ENCODE data around the gene OR52M1.

Gene OR52M1

DNA sequence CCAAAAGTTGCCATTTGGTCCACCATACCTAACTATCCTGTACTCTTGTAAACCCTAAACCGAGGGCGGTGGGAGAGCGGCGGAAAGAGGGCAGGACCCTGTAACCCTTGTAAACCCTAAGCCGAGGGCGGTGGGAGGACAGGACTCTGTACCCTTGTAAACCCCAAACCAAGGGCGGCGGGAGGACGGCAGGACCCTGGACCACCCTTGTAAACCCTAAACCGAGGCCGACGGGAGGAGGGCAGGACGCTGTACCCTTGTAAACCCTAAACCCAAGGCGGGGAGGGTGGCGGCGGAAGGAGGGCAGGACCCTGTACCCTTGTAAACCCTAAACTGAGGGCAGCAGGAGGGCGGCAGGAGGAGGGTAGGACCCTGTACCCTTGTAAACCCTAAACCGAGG, 24.1 kb downstream of the OR52M1 start:
- no peak for DNase-seq (ENCODE audit: low read depth)

DNA sequence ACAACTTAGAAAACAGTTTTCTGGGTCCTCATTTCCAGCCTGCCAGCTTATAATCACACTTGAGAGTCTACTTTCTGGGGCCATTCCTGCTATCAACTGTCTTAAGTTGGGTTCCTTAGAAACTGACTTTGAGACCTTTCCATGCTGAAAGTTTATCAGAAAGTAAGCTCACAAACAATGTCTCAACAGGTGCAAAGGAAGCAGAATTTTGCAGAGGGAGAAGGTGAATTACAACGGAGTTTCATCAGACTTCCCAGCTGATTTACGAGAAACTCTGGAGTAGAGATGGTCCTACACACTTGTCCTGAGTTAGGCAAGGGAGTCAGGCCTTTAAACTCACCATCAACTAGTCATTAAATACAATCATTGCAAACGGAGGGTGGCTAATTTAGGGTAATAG, 31.9 kb downstream of the OR52M1 start:
- no peak for DNase-seq (ENCODE audit: low read depth)

DNA sequence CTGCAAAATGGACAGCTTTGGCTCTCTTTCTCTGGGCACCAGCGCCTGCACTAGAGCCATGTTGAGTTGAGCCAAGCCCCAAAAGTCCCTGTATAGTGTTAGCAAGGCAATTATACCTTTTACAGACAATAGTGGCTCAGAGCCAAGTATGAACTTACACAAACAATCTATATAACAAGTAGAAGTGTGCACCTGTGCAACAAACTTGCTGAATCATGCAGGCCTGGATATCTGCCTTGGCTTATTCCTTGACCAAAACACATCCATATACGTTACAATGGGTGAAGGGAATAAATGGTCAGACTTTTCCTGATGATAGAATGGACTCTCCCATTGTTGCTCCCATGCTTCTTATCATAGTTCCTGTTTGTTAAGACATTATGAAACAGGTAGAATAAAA, 32.8 kb downstream of the OR52M1 start:
- no peak for DNase-seq (ENCODE audit: low read depth)

DNA sequence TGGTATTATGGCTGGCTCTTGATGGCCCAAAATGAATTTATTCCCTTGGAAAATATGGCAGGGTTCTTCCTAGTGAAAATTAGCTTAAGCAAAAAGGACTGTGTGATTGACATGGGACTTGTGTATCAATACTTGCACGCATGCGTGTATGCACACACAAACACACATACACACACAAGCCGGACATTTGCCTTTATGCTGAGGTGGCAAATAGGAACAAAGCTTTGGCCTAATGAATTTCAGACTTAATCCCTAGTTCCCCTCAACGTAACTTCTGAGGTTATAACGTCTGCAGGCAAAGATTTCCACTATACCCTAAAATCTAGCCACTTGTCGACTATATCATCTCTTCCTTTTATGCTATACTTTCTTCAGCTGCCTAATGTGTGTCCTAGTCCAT, 33.6 kb downstream of the OR52M1 start:
- DNase-seq (ENCODE audit: low read depth) = no peak

DNA sequence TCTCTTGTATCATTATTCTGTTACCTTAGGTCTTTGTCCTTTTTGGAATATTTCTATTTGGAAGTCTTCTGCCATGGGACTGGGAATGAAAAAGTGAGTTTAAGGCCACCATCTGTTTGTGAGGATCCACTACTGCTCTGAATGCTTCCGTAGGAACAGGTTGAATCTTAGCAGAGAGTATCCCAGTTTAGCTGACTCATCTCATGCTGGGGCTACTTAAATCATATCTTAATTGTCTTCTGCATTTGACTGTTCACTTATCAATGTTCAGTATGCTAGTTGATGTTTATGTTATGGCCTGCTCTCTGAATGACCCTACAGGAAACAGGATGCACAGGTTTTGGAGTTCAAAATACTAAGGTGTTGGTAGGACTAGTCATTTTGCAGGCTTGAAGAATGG, 35.1 kb downstream of the OR52M1 start:
- no peak for DNase-seq (ENCODE audit: low read depth)

DNA sequence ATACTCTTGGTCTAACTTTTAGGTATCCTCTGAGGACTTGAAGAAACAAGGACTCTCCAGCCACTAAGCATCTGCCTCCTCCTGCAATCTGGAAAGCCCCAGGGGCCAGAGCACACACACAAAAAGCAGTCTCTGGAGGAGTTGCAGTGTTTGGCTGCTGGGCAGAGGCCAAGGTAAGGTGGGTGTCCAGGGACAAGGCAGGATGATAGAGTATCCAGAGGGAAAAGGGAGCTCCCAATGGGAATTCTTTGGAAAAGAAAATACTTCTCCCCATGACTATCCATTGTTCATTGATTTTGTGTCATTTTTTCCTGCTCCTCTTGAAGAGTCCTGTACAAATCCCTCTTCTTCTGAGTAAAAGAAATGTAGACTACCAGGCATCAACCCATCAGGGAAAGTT, 36.5 kb downstream of the OR52M1 start, which contains the start of gene OR52I2:
TSS of gene OR52I2 (plus strand) at position 301 of the 400 bp plus-strand sequence.
- DNase-seq (ENCODE audit: low read depth) = no peak

DNA sequence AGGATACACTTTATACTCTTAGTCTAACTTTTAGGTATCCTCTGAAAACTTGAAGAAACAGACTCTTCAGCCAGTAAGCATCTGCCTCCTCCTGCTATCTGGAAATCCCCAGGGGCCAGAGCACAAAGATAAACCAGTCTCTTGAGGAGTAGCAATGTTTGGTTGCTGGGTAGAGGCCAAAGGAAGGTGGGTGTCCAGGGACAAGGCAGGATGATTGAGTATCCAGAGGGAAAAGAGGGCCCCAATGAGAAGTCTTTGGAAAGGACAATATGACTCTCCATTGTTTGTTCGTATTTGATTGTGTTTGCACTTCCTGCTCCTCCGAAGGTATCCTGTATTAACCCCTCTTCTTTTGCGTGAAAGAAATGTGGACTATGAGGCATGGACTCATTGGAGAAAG, 44.0 kb downstream of the OR52M1 start:
- DNase-seq (ENCODE audit: low read depth) = no peak

DNA sequence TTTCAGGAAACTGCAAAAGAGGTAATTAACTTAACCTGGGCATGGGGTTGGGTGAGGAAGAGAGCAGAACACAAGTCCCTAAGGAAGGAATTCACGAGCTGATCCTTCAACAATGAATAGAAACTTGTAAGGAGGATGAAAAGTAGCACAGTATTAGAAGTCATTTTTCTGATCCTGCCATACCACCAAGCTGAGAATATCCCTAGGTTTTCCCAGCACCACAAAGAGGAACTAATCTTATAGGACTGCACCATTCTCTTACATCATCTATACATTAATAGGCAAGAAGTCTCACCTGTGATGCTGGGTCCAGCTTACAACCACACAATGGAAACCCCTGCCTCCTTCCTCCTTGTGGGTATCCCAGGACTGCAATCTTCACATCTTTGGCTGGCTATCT, 48.7 kb downstream of the OR52M1 start, which contains the start of gene OR52I1:
TSS of gene OR52I1 (plus strand) at position 301 of the 400 bp plus-strand sequence. CDS start at position 301, 0 bp downstream.
- no peak for DNase-seq (ENCODE audit: low read depth)
